Osteoblast (primary cell): ENCODE results near the gene EOLA2. TPM values are rescaled to one million over a fixed set of nuclear protein-coding genes. Genes with fewer than 3 reads are reported as not detected.
"Not testable (repeated sequence)": the region's sequence is repeated elsewhere in the genome, so short reads cannot be mapped to it uniquely, and the experiment has no call there.

ENCODE experiments used
- DNase-seq: peaks from one replicate; pipeline ENCODE4 v3.0.0; 2011; ENCODE audit warnings: low spot score, mixed read lengths; ENCODE audit not compliant: insufficient read length; ENCODE audit errors: missing footprints
- H2AFZ ChIP-seq: 2 replicates; pipeline ENCODE4 v1.6.0; 2011; ENCODE audit warnings: mild to moderate bottlenecking, low read length
- H3K27ac ChIP-seq: 2 replicates; pipeline ENCODE4 v1.5.1; 2011; ENCODE audit warnings: mild to moderate bottlenecking, low read depth, low read length, moderate library complexity
- H3K27me3 ChIP-seq: 2 replicates; pipeline ENCODE4 v1.6.0; 2012; ENCODE audit warnings: mild to moderate bottlenecking, control low read depth, inconsistent platforms, low read length, moderate library complexity; ENCODE audit not compliant: insufficient read depth
- H3K36me3 ChIP-seq: 2 replicates; pipeline ENCODE4 v1.5.1; 2011; ENCODE audit warnings: mild to moderate bottlenecking, low read length, control low read depth, moderate library complexity; ENCODE audit not compliant: insufficient read depth
- H3K4me1 ChIP-seq: 2 replicates; pipeline ENCODE4 v1.5.1; 2011; ENCODE audit warnings: mild to moderate bottlenecking, low read length, control low read depth, moderate library complexity; ENCODE audit not compliant: insufficient read depth
- H3K4me2 ChIP-seq: 2 replicates; pipeline ENCODE4 v1.6.0; 2011; ENCODE audit warnings: mild to moderate bottlenecking, low read length; ENCODE audit not compliant: insufficient read depth
- H3K4me3 ChIP-seq: fragments of 200-600 bp; sonication (generic); 3 replicates; pipeline ENCODE4 v1.5.1; 2012; ENCODE audit warnings: mild to moderate bottlenecking, low read length, inconsistent platforms; ENCODE audit not compliant: insufficient read depth
- H3K79me2 ChIP-seq: 2 replicates; pipeline ENCODE4 v1.6.0; 2012; ENCODE audit warnings: mild to moderate bottlenecking, low read length, control low read depth, inconsistent platforms; ENCODE audit not compliant: insufficient read depth
- H3K9me3 ChIP-seq: 2 replicates; pipeline ENCODE4 v1.5.1; 2011; ENCODE audit warnings: low read depth, low read length, control low read depth
- H4K20me1 ChIP-seq: 2 replicates; pipeline ENCODE4 v1.6.0; 2012; ENCODE audit warnings: mild to moderate bottlenecking, low read length, control low read depth; ENCODE audit not compliant: insufficient read depth
- total RNA-seq: library from RNA; depleted of rRNA; stranded (reverse); fragments of >200 nt; gene quantifications from 2 replicates; pipeline ENCODE4 v1.2.3, GENCODE V29; 2012
- TF ChIP-seq, protein P1 (sequence below): IDR thresholded peaks from 2 replicates; pipeline ENCODE4 v1.5.1; 2011; ENCODE audit warnings: mild to moderate bottlenecking, low read depth, low read length, moderate library complexity; ENCODE audit errors: extremely low read depth

EOLA2 gene
- total RNA-seq, 1 donor: 18.5 TPM

DNA sequence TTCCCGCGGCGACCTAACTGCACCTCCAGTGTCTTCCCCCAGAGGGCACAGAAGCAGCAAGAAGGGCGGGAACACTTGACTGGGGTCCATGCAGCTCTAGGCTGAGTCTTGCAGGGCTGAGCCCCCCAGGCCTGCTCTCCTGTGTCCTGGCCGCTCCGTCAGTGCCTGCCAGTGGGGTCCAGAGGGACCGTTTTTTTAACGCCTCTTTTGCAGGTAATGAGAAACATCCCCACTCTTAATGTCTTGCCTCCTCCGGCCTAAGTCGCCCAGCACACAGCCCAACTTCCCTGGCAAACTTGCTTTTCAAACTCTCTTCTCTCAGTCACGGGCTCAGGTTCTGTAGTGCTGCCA is 2.4 kb upstream of the EOLA2 start:
- H3K4me1 ChIP-seq, H3K4me3 ChIP-seq, H3K27me3 ChIP-seq, DNase-seq, H3K36me3 ChIP-seq, H3K9me3 ChIP-seq, H4K20me1 ChIP-seq, H3K27ac ChIP-seq, H2AFZ ChIP-seq: not testable (repeated sequence)
- Histone ChIP-seq H3K4me2 (peak overlapping the region; percentile 75), H3K79me2 (peaks cover 12% of the 10 kb centered on the region)
- TF ChIP-seq, protein P1, sequence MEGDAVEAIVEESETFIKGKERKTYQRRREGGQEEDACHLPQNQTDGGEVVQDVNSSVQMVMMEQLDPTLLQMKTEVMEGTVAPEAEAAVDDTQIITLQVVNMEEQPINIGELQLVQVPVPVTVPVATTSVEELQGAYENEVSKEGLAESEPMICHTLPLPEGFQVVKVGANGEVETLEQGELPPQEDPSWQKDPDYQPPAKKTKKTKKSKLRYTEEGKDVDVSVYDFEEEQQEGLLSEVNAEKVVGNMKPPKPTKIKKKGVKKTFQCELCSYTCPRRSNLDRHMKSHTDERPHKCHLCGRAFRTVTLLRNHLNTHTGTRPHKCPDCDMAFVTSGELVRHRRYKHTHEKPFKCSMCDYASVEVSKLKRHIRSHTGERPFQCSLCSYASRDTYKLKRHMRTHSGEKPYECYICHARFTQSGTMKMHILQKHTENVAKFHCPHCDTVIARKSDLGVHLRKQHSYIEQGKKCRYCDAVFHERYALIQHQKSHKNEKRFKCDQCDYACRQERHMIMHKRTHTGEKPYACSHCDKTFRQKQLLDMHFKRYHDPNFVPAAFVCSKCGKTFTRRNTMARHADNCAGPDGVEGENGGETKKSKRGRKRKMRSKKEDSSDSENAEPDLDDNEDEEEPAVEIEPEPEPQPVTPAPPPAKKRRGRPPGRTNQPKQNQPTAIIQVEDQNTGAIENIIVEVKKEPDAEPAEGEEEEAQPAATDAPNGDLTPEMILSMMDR: peak; percentile 50

DNA sequence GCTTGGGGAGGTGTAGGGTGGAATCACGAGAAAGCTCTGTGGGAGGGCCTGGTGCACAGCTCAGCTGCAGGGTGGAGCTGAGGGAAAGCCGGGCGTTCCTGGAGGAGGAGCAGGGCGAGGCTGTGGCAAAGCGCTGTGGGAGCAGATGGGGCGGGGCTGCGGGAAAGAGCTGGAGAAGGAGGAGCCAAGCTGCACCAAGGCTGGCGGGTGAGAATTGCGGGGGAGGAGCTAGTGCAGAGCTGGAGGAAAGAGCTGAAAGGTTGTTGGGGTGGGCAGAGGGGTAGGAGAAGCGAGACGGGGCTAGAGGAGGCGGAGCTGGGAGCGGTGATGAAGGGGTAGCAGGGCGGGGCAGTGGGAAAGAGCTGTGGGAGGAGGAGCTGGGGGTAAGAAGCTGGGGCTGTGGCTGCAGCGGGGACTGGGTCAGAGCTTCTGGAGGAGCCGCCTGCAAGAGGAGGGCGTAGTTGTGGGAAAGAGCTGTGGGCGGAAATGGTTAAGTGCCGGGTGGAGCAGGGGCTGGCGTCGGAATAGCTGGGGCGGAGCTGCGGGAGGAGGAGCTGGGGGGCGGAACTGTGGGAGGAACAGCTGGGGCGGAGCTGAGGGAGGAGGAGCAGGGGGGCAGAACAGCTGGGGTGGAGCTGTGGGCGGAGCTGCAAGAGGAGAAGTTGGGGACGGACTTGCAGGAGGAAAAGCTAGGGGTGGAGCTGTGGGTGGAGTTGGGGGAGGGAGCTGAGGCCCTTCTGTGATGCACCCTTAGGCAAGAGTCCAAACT is 1.8 kb upstream of the EOLA2 start:
- H3K4me3 ChIP-seq: peak overlapping the region; percentile 69
- H3K27me3 ChIP-seq: no peaks in the 10 kb centered on the region
- H3K9me3 ChIP-seq: no peaks in the 10 kb centered on the region
- no peaks in the 10 kb centered on the region for H4K20me1 ChIP-seq
- TF ChIP-seq, protein P1: no peak
- peaks cover 12% of the 10 kb centered on the region for H3K79me2 ChIP-seq
- H3K27ac ChIP-seq: peak overlapping the region; percentile 87
- peak; percentile 90 for DNase-seq
- peak overlapping the region; percentile 29 for H2AFZ ChIP-seq
- H3K4me1 ChIP-seq: peaks cover 6% of the 10 kb centered on the region
- no peaks in the 10 kb centered on the region for H3K36me3 ChIP-seq
- H3K4me2 ChIP-seq: peak overlapping the region; percentile 75

DNA sequence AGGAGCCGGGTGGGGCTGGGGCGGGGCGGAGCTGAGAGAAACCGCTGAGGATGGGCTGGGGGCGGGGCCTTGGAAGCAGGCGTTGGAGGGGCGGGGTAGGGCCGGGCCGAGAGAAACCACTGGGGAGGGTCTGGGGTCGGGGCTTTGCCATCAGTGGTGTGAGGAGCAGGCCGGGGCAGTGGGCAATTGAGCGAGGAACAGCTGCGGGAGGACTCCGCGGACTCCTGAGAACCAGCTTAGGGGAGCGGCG is 1.3 kb upstream of the EOLA2 start:
- peaks cover 12% of the 10 kb centered on the region for H3K79me2 ChIP-seq
- peak overlapping the region; percentile 87 for H3K27ac ChIP-seq
- no peaks in the 10 kb centered on the region for H3K27me3 ChIP-seq
- H3K36me3 ChIP-seq: no peaks in the 10 kb centered on the region
- no peaks in the 10 kb centered on the region for H3K9me3 ChIP-seq
- TF ChIP-seq, protein P1: no peak
- H3K4me3 ChIP-seq: peak overlapping the region; percentile 69
- peak overlapping the region; percentile 73 for H3K4me2 ChIP-seq
- H2AFZ ChIP-seq: no peak overlapping the region
- H4K20me1 ChIP-seq: no peaks in the 10 kb centered on the region
- H3K4me1 ChIP-seq: peaks cover 6% of the 10 kb centered on the region
- DNase-seq: no peak

DNA sequence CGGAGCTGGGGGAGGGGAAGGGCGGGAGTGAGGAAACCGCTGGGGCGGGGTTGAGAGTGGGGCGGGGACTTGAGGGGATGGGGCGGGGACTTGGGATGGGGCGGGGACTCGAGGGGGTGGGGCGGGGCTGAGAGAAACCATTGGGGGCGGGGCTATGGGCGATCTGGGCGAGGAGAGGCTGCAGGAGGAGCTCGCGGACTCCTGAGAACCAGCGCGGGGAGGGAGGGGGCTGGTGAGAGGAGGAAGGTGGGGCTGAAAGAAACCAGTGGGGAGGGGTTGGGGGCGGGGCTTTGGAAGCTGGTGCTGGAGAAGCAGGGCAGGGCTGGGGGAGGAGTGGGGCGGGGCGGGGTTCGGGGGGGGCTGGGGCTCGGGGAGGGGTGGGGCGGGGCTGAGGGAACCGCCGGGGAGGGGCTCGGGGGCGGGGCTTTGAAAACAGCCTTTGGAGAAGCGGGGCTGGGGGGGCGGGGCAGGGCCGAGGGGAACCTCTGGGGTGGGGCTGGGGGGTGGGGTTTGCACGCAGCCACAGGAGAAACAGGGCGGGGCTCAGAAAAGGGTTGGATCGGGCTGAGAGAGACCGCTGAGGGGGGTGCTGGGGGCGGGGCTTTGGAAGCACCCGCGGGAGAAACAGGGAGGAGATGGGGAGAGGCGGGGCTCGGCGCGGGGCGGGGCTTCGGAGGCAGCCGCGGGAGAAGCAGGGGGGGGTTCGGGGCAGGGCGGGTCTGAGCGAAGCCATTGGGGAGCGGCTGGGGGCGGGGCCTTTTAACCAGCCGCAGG is 777 bp upstream of the EOLA2 start:
- H3K4me1 ChIP-seq: peaks cover 6% of the 10 kb centered on the region
- H4K20me1 ChIP-seq: no peaks in the 10 kb centered on the region
- no peak overlapping the region for H3K27ac ChIP-seq
- peaks cover 12% of the 10 kb centered on the region for H3K79me2 ChIP-seq
- no peaks in the 10 kb centered on the region for H3K36me3 ChIP-seq
- DNase-seq: peak; percentile 86
- H3K27me3 ChIP-seq: no peaks in the 10 kb centered on the region
- H2AFZ ChIP-seq: no peak overlapping the region
- peak overlapping the region; percentile 88 for H3K4me3 ChIP-seq
- no peak overlapping the region for H3K4me2 ChIP-seq
- TF ChIP-seq, protein P1: no peak
- H3K9me3 ChIP-seq: no peaks in the 10 kb centered on the region
